ENCODE data around the gene YTHDF2.
"Not testable (repeated sequence)": the region's sequence is repeated elsewhere in the genome, so short reads cannot be mapped to it uniquely, and the experiment has no call there.

The YTHDF2 gene

DNA sequence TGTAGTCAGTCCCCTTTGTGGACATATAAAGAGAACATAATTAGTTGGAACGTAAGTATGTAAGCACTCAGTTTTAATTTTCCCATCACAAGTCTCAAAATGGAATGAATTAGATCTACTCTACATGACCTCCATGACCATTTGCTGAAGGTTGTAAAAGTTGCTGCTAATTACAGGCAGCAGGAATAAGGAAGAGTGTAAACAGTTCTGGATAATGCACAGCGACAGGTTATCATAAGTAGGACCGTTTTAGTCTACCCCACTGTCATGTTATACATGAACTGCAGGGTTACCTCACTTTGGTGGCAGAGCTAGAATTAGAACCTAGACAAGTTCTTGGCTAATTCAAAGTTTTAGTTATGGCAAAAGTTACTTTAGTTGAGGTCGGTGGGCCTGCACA lies 21.7 kb downstream of the YTHDF2 start:
- no peak for DNase-seq (ENCODE audit: low spot score)

DNA sequence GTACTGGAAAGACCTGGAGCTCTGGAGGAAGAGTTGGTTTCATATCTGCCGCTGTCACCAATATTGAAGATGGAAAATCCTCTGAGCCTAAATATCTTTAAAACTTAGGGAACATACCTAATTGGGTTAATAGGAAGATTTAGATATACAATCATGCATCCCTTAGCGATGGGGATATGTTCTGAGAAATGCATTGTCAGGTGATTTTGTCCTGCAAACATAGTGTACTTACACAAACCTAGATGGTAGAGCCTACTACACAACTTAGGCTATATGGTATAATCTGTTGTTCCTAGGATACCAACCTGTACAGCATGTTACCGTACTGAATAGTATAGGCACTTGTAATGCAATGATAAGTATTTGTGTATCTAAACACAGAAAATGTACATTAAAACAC lies 22.5 kb downstream of the YTHDF2 start:
- DNase-seq (ENCODE audit: low spot score) = no peak

DNA sequence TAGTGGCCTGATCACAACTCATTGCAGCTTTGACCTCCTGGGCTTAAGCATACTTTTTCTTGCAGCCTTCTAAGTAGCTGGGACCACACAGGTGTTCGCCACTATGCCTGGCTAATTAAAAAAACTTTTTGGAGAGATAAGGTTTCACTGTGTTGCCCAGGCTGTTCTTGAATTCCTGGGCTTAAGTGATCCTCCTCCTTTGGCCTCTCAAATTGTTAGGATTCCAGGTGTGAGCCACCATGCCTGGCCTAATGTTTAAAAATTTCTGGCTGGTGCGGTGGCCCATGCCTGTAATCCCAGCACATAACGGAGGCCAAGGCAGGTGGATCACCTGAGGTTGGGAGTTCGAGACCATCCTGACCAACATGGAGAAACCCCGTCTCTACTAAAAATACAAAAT lies 24.4 kb downstream of the YTHDF2 start:
- DNase-seq (ENCODE audit: low spot score) = no peak

DNA sequence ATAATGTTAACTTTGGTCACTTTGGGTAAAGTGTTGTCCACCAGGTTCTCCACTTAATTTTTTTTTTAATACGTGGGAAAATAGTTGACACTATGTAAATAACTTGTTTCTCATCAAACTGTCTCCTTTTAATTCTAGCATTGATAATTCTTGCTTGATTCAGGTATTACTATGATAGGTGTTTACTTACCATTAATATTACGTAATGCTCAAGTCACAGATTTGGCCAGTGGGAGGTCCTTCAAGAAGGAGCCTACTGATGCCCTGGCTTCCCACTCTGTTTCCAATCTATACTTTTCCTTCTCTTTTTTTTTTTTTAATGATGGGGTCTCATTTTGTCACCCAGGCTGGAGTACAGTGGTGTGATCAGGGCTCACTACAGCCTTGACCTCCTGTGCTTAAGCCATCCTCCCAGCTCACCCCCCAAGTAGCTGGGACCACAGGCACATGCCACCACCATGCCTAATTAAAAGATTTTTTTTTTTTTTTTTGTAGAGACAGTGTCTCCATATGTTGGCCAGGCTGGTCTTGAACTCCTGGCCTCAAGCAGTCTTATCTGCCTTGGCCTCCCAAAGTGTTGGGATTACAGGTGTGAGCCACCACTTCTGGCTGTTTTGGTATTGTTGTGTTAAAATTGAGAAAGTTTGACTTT lies 29.9 kb downstream of the YTHDF2 start:
- no peak for DNase-seq (ENCODE audit: low spot score)

DNA sequence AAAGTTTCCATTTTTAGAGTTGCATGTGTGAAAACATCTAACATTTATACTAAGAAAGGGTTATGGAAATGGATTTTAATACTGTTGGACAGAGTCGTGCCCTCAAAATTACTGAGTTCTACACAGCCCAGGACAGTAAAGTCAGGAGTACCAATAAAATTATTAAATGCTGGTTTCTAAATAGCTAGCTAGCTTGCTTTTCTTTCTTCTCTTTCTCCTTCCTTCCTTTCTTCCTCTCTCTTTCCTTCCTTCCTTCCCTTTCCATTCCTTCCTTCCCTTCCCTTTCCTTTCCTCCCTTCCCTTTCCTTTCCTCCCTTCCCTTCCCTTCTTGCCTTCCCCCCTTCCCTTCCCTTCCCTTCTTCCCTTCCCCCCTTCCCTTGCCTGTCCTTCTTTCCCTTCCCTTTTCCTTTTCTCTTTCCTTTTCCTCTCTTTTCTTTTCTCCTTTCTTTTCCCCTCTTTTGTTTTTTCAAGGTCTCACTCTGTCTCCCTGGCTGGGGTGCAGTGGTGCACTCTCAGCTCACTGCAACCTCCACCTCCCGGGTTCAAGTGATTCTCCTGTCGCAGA lies 33.9 kb downstream of the YTHDF2 start:
- DNase-seq (ENCODE audit: low spot score) = no peak

DNA sequence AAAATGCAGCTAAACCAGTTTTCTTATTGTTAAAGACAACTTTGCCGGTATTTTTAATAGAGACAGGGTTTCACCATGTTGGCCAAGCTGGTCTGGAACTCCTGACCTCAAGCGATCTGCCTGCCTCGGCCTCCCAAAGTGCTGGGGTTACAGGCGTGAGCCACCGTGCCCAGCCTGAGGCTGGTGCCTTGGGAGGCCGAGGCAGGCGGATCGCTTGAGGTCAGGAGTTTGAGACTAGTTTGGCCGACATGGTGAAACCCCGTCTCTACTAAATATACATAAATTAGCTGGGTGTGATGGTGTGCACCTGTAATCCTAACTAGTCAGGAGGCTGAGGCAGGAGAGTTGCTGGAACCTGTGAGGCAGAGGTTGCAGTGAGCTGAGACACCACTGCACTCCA lies 35.2 kb downstream of the YTHDF2 start:
- not testable (repeated sequence) for DNase-seq (ENCODE audit: low spot score)

DNA sequence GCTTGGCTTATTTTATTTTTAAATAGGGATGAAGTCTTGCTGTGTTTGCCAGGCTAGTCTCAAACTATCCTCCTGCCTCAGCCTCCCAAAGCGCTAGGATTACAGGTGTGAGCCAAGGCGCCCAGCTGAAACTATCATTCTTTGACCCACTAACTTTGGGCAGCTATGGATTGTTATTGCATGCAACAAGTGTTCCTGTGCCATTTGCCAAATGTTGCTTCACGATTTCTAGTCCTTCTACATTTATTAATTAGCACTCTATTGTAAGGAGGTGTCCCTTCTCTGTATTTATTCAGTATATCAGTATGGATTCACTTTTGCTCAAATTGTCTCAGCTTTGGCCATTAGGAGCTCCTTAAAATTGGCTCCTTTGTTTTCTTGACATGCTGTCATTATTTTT lies 36.4 kb downstream of the YTHDF2 start:
- DNase-seq (ENCODE audit: low spot score) = no peak

DNA sequence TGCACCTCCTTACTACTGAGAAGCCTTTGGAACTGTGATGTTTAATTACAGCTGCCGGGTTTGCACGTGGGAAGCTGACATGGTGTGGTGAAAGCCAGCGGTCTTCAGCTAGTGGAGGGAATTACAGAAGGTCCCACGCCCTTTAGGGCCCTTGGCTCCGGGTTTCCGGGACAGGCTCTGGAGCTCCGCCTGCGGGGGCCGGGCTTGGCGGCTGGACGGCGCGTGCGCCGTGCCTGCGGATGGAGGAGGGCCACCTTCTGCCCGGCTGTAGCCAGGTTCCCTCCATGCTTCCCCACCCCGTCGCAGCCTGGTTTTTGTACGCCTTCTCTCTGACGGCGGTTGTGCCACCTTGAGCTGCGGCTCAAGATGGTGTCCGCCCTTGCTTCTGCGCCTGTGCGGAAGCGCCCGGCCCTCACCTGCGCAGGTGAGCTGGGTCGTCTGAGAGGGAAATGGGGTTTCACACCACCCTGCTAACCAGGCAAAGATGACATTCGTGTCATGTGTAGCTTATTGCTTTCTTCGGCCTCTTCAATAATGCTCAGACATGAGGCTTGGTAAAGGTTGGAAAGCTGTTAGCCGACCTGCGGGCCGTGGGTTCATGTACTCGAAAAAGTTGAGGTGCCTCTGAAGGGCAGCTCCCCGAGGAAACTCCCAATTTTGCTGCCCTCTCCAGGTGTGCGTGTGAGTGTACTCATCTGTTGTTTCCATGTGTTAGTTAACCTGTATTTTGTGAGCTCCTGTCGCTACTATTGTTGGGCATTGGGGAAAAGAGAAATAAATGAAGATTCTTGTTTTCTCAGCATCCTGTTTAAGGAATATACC lies 38.6 kb downstream of the YTHDF2 start:
- DNase-seq (ENCODE audit: low spot score) = no peak

DNA sequence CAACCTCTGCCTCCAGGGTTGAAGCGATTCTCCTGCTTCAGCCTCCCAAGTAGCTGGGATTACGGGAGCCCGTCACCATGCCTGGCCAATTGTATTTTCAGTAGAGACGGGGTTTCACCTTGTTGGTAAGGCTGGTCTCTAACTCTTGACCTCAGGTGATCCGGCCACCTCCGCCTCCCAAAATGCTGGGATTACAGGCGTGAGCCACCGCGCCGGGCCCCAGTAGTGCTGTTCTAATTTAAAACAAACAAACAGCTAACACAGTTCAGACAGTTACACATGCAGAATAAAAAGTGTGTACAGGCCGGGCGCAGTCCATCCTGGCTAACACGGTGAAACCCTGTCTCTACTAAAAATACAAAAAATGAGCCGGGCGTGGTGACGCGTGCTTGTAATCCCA lies 39.6 kb downstream of the YTHDF2 start:
- no peak for DNase-seq (ENCODE audit: low spot score)

DNA sequence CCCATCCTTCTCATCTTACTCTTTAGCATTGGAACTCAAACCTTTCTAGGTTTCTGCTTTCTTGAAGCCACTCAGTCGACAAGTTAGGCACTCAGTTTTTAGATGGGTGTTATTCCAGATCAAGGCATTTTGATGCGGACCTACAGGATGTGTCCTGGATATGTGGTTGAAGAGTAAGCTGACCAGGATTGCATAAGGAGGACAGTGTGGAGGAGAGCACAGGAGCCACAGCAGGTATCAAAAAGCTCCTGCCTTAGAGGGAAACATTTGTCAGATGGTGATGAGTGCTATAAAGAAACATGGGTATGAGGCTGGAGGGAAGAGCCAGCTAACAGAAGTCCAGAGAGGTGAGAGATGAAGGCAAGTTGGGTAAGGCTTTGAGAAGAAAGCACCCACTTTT lies 41.3 kb downstream of the YTHDF2 start:
- DNase-seq (ENCODE audit: low spot score) = no peak

DNA sequence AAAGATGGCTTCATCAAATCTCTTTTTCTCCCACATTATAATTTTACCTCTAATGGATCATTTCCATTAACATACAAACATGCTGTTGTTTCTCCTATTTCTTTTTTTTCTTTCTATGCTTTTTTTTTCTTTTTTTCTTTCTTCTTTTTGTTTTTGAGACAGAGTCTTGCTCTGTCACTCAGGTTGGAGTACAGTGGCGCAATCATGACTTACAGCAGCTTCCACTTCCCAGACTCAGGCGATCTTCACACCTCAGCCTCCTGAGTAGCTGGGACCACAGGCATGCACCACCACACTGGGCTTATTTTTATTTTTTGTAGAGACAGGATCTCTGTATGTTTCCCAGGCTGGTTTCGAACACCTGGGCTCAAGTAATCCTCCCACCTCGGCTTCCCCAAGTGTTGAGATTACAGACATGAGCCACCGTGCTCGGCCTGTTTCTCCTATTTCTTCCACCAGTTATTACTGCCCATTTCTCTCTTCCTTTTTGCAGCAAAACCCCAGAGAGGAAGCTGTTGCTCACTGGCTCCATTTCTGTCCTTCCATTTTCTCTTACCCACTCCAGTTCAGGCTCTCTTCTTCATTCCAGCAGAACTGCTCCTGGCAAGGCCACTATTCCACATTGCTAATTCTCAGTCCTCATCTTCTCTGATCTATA lies 43.1 kb downstream of the YTHDF2 start:
- DNase-seq (ENCODE audit: low spot score) = no peak

DNA sequence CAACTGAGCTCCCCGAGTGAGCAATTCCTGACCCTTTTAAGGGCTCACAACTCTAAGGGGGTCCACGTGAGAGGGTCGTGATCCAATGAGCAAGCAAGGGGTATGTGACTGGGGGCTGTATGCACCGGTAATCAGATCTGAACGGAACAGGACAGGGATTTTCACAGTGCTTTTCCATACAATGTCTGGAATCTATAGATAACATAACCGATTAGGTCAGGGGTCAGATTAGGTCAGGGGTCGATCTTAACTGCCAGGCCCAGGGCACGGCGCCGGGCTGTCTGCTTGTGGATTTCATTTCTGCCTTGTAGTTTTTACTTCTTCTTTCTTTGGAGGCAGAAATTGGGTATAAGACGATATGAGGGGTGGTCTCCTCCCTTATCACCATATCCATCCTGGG lies 44.6 kb downstream of the YTHDF2 start:
- peak; percentile 70 for DNase-seq (ENCODE audit: low spot score)

DNA sequence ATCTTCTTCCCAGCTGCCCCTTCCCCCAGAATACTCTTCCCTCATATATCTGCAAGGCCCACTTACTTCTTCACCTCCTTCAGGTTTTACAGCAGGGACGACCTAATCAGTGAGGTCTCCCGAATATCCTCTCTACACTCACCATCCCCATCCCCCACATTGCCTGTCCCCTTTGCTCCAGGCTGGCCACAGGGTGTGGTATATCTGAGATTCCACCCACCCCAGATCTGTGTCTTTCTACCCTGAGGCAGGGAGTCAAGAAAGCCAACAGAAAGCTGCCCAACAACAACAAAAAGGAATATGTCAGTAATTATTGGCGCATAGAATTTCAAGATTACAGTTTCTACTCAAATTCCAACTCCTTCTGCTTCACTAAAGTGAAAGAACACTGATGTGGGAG lies 45.3 kb downstream of the YTHDF2 start:
- DNase-seq (ENCODE audit: low spot score) = no peak

DNA sequence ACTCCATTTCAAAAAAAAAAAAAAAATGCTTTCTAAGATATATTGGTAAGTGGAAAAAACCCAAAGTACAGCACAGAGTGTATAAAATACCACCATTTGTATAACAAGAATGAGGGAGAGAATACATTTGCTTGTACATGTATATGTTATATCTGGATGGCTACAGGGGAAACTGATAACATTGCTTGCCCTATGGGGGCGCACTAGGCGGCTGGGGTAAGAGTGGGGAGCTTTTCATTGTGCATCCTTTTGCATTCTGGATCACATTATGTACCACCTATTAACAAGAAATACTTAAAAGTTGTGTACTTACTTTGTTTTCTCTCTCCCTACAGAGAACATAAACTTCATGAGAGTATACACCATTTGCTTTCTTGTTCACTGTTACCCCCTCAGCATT lies 46.6 kb downstream of the YTHDF2 start:
- DNase-seq (ENCODE audit: low spot score) = no peak

DNA sequence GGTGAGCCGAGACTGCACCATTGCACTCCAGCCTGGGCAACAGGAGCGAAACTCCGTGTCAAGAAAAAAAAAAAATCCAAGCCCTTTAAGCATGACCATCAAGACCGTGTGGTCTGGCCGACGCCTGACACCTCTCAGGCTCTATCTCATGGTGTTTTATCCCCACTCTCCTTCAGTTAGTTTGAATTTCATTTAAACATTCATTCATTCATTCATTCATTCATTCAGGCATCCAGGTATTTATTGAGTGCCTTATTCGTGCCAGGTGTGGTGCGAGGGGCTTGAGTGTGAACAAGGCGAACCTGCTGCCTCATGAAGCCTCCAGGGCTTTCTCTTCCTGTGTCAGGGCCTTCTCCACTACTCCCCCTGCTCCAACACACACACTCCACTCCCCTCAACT lies 52.7 kb downstream of the YTHDF2 start:
- DNase-seq (ENCODE audit: low spot score) = no peak

DNA sequence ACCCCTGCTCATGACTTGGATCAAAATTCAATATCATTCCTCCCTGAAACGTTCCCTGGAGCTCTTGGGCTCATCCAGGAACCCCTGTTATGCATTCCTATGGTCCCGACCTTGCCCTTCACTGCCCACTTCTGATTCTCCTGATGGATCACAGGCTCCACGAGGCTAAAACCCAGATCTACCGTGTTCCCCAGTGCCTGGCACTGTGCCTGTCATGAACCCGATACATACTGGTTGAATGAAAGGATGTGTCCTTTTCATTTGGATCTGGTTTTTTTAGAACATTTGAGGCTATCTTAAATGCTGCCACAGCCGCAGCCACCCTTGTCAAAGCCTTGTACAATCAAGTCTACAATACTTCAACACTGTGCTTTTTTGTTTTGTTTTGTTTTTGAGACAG lies 53.1 kb downstream of the YTHDF2 start:
- no peak for DNase-seq (ENCODE audit: low spot score)

DNA sequence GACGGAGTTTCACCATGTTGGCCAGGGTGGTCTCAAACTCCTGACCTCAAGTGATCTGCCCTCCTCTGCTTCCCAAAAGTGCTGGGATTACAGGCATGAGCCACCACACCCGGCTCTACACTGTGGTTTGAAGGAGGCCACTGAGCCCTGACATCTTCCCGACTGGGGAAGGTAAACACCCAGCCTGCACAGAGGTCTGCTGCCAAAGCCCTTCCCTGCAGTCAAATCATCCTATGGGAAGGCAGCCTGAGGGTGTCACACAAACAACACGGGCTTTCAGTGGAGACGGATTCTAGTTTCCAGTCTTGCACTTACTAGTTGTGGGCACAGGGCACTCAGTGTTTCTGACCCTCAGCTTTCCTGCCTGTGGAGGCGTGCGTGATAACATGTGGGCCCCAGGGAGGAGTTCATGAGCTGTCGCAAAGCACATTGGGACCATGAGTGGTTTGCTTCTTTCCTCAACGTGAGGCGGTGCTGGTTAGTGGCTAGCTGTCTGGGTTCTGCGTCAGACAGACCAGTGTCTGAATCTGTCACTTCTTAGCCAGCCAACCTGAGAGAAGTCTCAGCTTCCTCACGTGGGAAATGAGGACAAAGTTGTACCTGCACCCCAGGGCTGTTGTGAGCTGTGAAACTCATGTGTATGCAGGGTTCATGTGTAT lies 53.8 kb downstream of the YTHDF2 start:
- DNase-seq (ENCODE audit: low spot score) = no peak

DNA sequence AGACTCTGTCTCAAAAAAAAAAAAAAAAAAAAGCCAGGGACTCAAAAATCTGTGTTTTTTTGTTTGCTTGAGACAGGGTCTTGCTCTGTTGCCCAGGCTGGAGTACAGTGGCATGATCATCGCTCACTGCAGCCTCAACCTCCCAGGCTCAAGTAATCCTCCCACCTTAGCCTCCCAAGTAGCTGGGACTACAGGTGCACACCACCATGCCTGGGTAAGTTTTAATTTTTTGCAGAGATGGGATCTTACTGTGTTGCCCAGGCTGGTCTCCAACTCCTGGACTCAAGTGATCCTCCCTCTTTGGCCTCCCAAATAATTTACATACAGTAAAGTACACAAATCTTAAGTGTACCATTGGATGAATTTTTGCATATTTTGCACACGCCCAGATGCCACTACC lies 55.2 kb downstream of the YTHDF2 start:
- not testable (repeated sequence) for DNase-seq (ENCODE audit: low spot score)

DNA sequence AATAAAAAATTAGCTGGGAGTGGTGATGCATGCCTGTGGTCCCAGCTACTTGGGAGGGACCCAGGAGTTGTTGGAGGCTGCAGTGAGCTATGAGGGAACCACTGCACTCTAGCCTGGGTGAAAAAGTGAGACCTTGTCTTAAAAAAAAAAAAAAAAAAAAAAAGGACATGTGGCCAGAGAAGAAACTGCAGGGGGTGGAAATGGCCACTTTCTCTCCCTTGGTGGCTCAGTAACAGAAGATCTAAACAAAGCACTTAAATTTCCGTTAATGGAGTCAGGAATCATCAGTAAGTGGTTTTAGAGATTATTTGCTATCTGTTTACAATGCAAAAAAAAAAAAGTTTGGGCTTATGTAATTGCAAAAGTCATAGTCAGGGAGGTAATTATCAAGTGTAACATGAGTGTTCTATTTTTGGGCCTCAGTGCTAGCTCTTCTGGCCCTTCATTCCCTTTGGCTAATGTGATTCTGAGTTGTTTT lies 55.9 kb downstream of the YTHDF2 start:
- no peak for DNase-seq (ENCODE audit: low spot score)

DNA sequence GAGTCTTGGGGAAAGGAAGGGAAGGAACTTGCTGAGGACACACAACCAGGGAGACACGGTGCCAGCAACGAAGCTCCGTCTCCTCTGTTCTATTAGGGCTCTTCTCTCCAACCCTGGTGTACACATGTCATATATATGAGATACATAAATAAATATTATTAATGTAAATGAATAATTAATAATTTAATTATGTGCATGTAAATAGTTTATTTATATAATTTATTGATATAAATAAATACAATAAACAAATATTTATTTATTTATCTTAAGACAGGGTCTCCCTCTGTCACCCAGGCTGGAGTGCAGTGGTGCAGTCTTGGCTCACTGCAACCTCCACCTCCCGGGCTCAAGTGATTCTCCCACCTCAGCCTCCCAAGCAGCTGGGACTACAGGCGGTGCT lies 57.8 kb downstream of the YTHDF2 start:
- not testable (repeated sequence) for DNase-seq (ENCODE audit: low spot score)

DNA sequence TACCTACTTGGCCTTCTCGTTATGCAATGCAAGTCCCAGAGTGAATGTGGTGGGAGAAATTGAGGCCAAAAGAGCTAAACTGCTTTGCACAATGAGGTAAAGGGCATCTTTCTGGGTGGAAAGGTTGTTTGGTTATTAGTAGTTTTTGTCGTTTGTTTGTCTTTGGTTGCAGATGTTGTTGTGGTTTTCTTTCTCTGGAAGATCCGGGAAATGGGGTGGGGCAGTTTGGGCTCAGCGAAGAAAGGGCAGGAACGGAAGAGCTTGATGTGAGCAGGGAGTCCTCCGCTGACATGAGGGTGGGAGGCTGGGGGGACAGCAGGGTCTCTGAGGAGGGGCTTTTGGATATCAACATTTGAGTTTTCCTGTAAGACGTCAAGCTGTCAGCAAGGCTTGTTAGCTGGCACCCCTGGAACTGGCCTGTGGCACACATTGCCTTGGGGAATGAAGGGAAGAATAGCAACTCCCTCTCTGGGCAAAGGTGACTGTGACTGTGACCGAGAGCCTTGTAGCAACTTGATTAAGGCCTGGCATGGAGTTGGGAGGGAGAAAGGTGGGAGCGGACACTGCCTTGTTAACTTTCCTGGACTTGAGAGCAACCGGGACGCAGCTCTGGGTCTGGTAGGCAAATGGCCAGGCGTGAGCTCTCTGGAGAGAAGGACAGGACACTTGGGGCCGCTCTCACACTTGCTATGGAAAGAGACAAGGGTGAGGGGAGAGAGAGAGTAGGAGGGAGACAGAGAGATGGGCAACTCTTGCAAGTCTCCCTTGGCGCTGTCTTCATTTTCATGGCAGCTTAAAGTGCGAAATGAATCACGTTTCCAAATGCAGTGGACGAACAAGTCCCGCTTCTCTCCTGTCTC lies 59.8 kb downstream of the YTHDF2 start:
- DNase-seq (ENCODE audit: low spot score) = peak; percentile 57
